HepG2 (cell line): ENCODE measurements around the gene ADCY1. TPM values are rescaled to one million over a fixed set of nuclear protein-coding genes. Genes with fewer than 3 reads are reported as not detected.
A peak's percentile ranks its signal among the peaks of the same experiment; 100 is the strongest.

ENCODE experiments used
- AGO2 ChIP-seq: fragments of 200-400 bp; formaldehyde crosslinking; optimal IDR thresholded peaks from 2 replicates; pipeline ENCODE3; 2017; ENCODE audit warnings: mild to moderate bottlenecking, low read depth, low read length, moderate library complexity
- BCLAF1 ChIP-seq: fragments of 450-650 bp; IDR thresholded peaks from 2 replicates; pipeline ENCODE4 v1.6.1; 2017; ENCODE audit warnings: mild to moderate bottlenecking
- CCAR2 ChIP-seq: fragments of 200-400 bp; formaldehyde crosslinking; optimal IDR thresholded peaks from 2 replicates; pipeline ENCODE3; 2018; ENCODE audit warnings: low read depth, mild to moderate bottlenecking, low read length, moderate library complexity
- EEA1 ChIP-seq: sonication (generic); formaldehyde crosslinking; IDR thresholded peaks from 2 replicates; pipeline ENCODE4 v1.5.1; 2020; ENCODE audit warnings: mild to moderate bottlenecking, missing genetic modification reagents, borderline replicate concordance
- FOXK2 ChIP-seq: fragments of 450-650 bp; IDR thresholded peaks from 2 replicates; pipeline ENCODE4 v1.6.1; 2016
- NFE2L2 ChIP-seq: fragments of 150-350 bp; IDR thresholded peaks from 2 replicates; pipeline ENCODE4 v1.6.1; 2014; ENCODE audit warnings: low read length
- PHF8 ChIP-seq: sonication (generic); formaldehyde crosslinking; IDR thresholded peaks from 2 replicates; pipeline ENCODE4 v1.5.0; 2020; ENCODE audit warnings: missing genetic modification reagents
- SP2 ChIP-seq: sonication (generic); formaldehyde crosslinking; IDR thresholded peaks from 2 replicates; pipeline ENCODE4 v1.5.1; 2020; ENCODE audit warnings: mild to moderate bottlenecking, missing genetic modification reagents
- WIZ ChIP-seq: sonication (generic); formaldehyde crosslinking; IDR thresholded peaks from 2 replicates; pipeline ENCODE4 v1.5.1; 2020; ENCODE audit warnings: mild to moderate bottlenecking, missing genetic modification reagents
- YEATS2 ChIP-seq: sonication (generic); formaldehyde crosslinking; IDR thresholded peaks from 2 replicates; pipeline ENCODE4 v1.4.0; 2020; ENCODE audit warnings: missing genetic modification reagents, borderline replicate concordance
- ZBTB10 ChIP-seq: sonication (generic); formaldehyde crosslinking; IDR thresholded peaks from 2 replicates; pipeline ENCODE4 v1.4.0; 2020; ENCODE audit warnings: missing genetic modification reagents, borderline replicate concordance
- ZBTB7B ChIP-seq: sonication (generic); formaldehyde crosslinking; IDR thresholded peaks from 2 replicates; pipeline ENCODE4 v1.4.0; 2020; ENCODE audit warnings: missing genetic modification reagents
- ZKSCAN8 ChIP-seq: IDR thresholded peaks from 2 replicates; pipeline ENCODE4 v1.6.1; 2016; ENCODE audit warnings: borderline replicate concordance, missing genetic modification reagents, missing compliant biosample characterization
- ZNF510 ChIP-seq: sonication (generic); formaldehyde crosslinking; IDR thresholded peaks from 2 replicates; pipeline ENCODE4 v1.4.0; 2020; ENCODE audit warnings: low read depth, mild to moderate bottlenecking, missing genetic modification reagents
- ZNF572 ChIP-seq: sonication (generic); formaldehyde crosslinking; IDR thresholded peaks from 2 replicates; pipeline ENCODE4 v1.5.1; 2020; ENCODE audit warnings: mild to moderate bottlenecking, missing genetic modification reagents
- ZNF577 ChIP-seq: sonication (generic); formaldehyde crosslinking; IDR thresholded peaks from 2 replicates; pipeline ENCODE4 v1.4.0; 2020; ENCODE audit warnings: mild to moderate bottlenecking, low read depth, missing genetic modification reagents, borderline replicate concordance
- ZNF780A ChIP-seq: sonication (generic); formaldehyde crosslinking; IDR thresholded peaks from 2 replicates; pipeline ENCODE4 v1.8.0; 2022; ENCODE audit warnings: mild to moderate bottlenecking, missing genetic modification reagents, moderate library complexity
- polyA plus RNA-seq, 8 experiments: library from polyadenylated mRNA; depleted of rRNA in 3 of 8; stranded (reverse) in 7 of 8; unstranded in 1 of 8; fragments of >200 nt; fragmentation: Illumina TruSeq in 4 of 8; extraction: Trizol in 4 of 8; gene quantifications; 2 replicates each; pipeline versions ENCODE4 v1.2.1 to v1.2.3, GENCODE V29; 2011 to 2016; ENCODE audit warnings: low read depth in 4 of 8, missing spikeins in 1 of 8, mixed read lengths in 1 of 8; ENCODE audit not compliant: insufficient read depth in 1 of 8
- total RNA-seq, 5 experiments: library from RNA; depleted of rRNA; stranded (reverse); fragments of >200 nt; fragmentation: Illumina TruSeq; extraction: Trizol; gene quantifications; 2 replicates each; pipeline ENCODE4 v1.2.3, GENCODE V29; 2016; ENCODE audit warnings: low read depth in 1 of 5
- TF ChIP-seq, protein P1 (sequence below), 2 experiments: sonication (generic) in 1 of 2; formaldehyde crosslinking in 1 of 2; IDR thresholded peaks; 2 replicates each; pipeline versions ENCODE4 v1.5.1 to v1.6.1; 2011 to 2020; ENCODE audit warnings: borderline replicate concordance in 1 of 2, low read depth in 1 of 2, low read length in 1 of 2, mild to moderate bottlenecking in 1 of 2, missing genetic modification reagents in 1 of 2, moderate library complexity in 1 of 2
- TF ChIP-seq, protein P2 (sequence below): sonication (generic); formaldehyde crosslinking; conservative IDR thresholded peaks from 2 replicates; pipeline ENCODE4 v1.4.0; 2020; ENCODE audit warnings: mild to moderate bottlenecking, missing genetic modification reagents, moderate library complexity

Gene ADCY1
- total and polyA plus RNA-seq, 2 of the 13 experiments (the other 11 are each of a cell fraction or from before 2014, with no cell fraction given), result 0.80 to 1.2 TPM

- TF ChIP-seq, protein P1, sequence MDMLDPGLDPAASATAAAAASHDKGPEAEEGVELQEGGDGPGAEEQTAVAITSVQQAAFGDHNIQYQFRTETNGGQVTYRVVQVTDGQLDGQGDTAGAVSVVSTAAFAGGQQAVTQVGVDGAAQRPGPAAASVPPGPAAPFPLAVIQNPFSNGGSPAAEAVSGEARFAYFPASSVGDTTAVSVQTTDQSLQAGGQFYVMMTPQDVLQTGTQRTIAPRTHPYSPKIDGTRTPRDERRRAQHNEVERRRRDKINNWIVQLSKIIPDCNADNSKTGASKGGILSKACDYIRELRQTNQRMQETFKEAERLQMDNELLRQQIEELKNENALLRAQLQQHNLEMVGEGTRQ (IDR thresholded peaks at IDR 0.05; ENCODE audit: low read depth, low read length), result peak; percentile 57
- TF ChIP-seq, protein P1 (CRISPR knock-in tag; IDR thresholded peaks at IDR 0.05; ENCODE audit: borderline replicate concordance), result peak; percentile 83; the same call in 1 of the 2 replicates
- TF ChIP-seq ZKSCAN8 (CRISPR knock-in tag) (peak; percentile 96), FOXK2 (peak; percentile 88), ZNF577 (CRISPR knock-in tag) (no peak), PHF8 (CRISPR knock-in tag) (no peak), ZNF510 (CRISPR knock-in tag) (no peak), EEA1 (CRISPR knock-in tag) (no peak), AGO2 (no peak), SP2 (CRISPR knock-in tag) (no peak), YEATS2 (CRISPR knock-in tag) (peak; percentile 80; the same call in 1 of the 2 replicates), WIZ (CRISPR knock-in tag) (peak; percentile 80), BCLAF1 (no peak), ZNF572 (CRISPR knock-in tag) (no peak), ZBTB7B (no peak), ZBTB10 (CRISPR knock-in tag) (peak; percentile 47; the same call in 1 of the 2 replicates), ZNF780A (CRISPR knock-in tag) (peak; percentile 90), CCAR2 (no peak), NFE2L2 (no peak)
- TF ChIP-seq, protein P2, sequence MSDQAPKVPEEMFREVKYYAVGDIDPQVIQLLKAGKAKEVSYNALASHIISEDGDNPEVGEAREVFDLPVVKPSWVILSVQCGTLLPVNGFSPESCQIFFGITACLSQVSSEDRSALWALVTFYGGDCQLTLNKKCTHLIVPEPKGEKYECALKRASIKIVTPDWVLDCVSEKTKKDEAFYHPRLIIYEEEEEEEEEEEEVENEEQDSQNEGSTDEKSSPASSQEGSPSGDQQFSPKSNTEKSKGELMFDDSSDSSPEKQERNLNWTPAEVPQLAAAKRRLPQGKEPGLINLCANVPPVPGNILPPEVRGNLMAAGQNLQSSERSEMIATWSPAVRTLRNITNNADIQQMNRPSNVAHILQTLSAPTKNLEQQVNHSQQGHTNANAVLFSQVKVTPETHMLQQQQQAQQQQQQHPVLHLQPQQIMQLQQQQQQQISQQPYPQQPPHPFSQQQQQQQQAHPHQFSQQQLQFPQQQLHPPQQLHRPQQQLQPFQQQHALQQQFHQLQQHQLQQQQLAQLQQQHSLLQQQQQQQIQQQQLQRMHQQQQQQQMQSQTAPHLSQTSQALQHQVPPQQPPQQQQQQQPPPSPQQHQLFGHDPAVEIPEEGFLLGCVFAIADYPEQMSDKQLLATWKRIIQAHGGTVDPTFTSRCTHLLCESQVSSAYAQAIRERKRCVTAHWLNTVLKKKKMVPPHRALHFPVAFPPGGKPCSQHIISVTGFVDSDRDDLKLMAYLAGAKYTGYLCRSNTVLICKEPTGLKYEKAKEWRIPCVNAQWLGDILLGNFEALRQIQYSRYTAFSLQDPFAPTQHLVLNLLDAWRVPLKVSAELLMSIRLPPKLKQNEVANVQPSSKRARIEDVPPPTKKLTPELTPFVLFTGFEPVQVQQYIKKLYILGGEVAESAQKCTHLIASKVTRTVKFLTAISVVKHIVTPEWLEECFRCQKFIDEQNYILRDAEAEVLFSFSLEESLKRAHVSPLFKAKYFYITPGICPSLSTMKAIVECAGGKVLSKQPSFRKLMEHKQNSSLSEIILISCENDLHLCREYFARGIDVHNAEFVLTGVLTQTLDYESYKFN (CRISPR knock-in tag), result peak; percentile 99
These were observed 117.0 kb downstream of the ADCY1 start (continued) for GRCh38 chr7:45691155-45691656.
